K562 (cell line): ENCODE results near the gene MIEF2. TPM values are rescaled to one million over a fixed set of nuclear protein-coding genes. Genes with fewer than 3 reads are reported as not detected.

ENCODE experiments used
- ATAC-seq: fragments of 200-7000 bp; cut with Tn5 transposase; 3 replicates; pipeline ENCODE4 v1.9.1; 2020; ENCODE audit warnings: moderate library complexity
- BruUV-seq: library from RNA; stranded (reverse); fragments of 400-500 nt; replicated peaks from 2 replicates; lab custom pipeline; 2021; lab: Mats Ljungman, UMichigan
- CTCF ChIA-PET: fragments of 300-600 bp; formaldehyde crosslinking; extraction: SDS; loops from one replicate; lab custom pipeline; 2021; ENCODE audit warnings: low intra/inter-chr PET ratio; lab: Yijun Ruan, JAX
- POLR2A ChIA-PET: fragments of 300-600, 350-650 bp; sonication (Branson Sonifier 250); formaldehyde crosslinking; extraction: SDS; loops from one replicate; lab custom pipeline; 2021; ENCODE audit warnings: antibody characterized with exemption, inconsistent platforms; lab: Yijun Ruan, JAX
- DNase-seq, 4 experiments: peaks; one replicate each; pipeline versions ENCODE4 v3.0.0 to v3.0.0-alpha.2; 2011 to 2018; ENCODE audit warnings: low spot score in 3 of 4, mixed read lengths in 3 of 4; ENCODE audit errors: extremely low read depth in 1 of 4
- FAIRE-seq: peaks from 2 replicates; lab custom pipeline; 2011; peaks lifted over from hg19 to GRCh38; lab: Jason Lieb, UNC
- H2AFZ ChIP-seq: 2 replicates; pipeline ENCODE4 v1.6.0; 2011; ENCODE audit warnings: low read depth, low read length, control low read depth, inconsistent platforms
- H3K27ac ChIP-seq: fragments of 200-600 bp; 3 replicates; pipeline ENCODE4 v1.8.0; 2011; ENCODE audit warnings: low read depth, mild to moderate bottlenecking, control low read depth, inconsistent platforms, low read length, moderate library complexity, mixed read lengths; ENCODE audit errors: extremely low read depth
- H3K27me3 ChIP-seq, 2 experiments: fragments of 300-600 bp in 1 of 2; 2 replicates in 1 of 2; 3 replicates in 1 of 2; pipeline versions ENCODE4 v1.6.0 to v1.8.0; 2011; ENCODE audit warnings: inconsistent platforms in 2 of 2, low read length in 2 of 2, mild to moderate bottlenecking in 1 of 2, mixed read lengths in 1 of 2, moderate library complexity in 1 of 2; ENCODE audit not compliant: control insufficient read depth in 2 of 2, insufficient read depth in 2 of 2
- H3K36me3 ChIP-seq: fragments of 300-600 bp; 3 replicates; pipeline ENCODE4 v1.8.0; 2011; ENCODE audit warnings: mild to moderate bottlenecking, low read length, inconsistent platforms; ENCODE audit not compliant: control insufficient read depth, insufficient read depth
- H3K4me1 ChIP-seq, 2 experiments: fragments of 200-600 bp in 1 of 2; replicated peaks in 1 of 2; 2 replicates in 1 of 2; 3 replicates in 1 of 2; pipeline versions ENCODE4 v1.5.1 to v1.8.0; 2011; ENCODE audit warnings: inconsistent platforms in 2 of 2, low read length in 2 of 2, mild to moderate bottlenecking in 1 of 2, mixed read lengths in 1 of 2, moderate library complexity in 1 of 2; ENCODE audit not compliant: control insufficient read depth in 2 of 2, insufficient read depth in 2 of 2
- H3K4me2 ChIP-seq: 2 replicates; pipeline ENCODE4 v1.6.1; 2011; ENCODE audit warnings: low read length, control low read depth, inconsistent platforms, mixed read lengths; ENCODE audit not compliant: insufficient read depth
- H3K4me3 ChIP-seq: fragments of 200-600 bp; sonication (generic), shearing (Covaris generic); 2 replicates; pipeline ENCODE4 v1.5.1; 2016; ENCODE audit warnings: control low read depth, inconsistent platforms
- H3K79me2 ChIP-seq: fragments of 200-600 bp; 3 replicates; pipeline ENCODE4 v1.8.0; 2011; ENCODE audit warnings: low read length, inconsistent platforms; ENCODE audit not compliant: control insufficient read depth, insufficient read depth
- H3K9ac ChIP-seq, 2 experiments: 2 replicates each; pipeline versions ENCODE4 v1.6.0 to v1.6.1; 2011; ENCODE audit warnings: low read depth in 2 of 2, low read length in 2 of 2, control low read depth in 1 of 2, inconsistent platforms in 1 of 2, mild to moderate bottlenecking in 1 of 2, mixed read lengths in 1 of 2; ENCODE audit not compliant: insufficient read depth in 1 of 2
- H3K9me1 ChIP-seq: one replicate; pipeline ENCODE4 v1.6.0; 2011; ENCODE audit warnings: inconsistent platforms, mild to moderate bottlenecking, low read length, moderate library complexity; ENCODE audit not compliant: control insufficient read depth, insufficient read depth
- H3K9me3 ChIP-seq: replicated peaks from 2 replicates; pipeline ENCODE4 v1.5.1; 2011; ENCODE audit warnings: low read depth, low read length, inconsistent platforms; ENCODE audit not compliant: control insufficient read depth, insufficient read depth
- H4K20me1 ChIP-seq: replicated peaks from 2 replicates; pipeline ENCODE4 v1.6.1; 2011; ENCODE audit warnings: low read length, inconsistent platforms, mixed read lengths; ENCODE audit not compliant: control insufficient read depth, insufficient read depth
- RBM34 ChIP-seq: fragments of 200-400 bp; formaldehyde crosslinking; IDR thresholded peaks from 2 replicates; pipeline ENCODE4 v1.6.1; 2018; ENCODE audit warnings: low read length, borderline replicate concordance; ENCODE audit not compliant: insufficient read depth
- ZNF668 ChIP-seq: fragments of 250-450 bp; sonication (Bioruptor Pico); IDR thresholded peaks from 2 replicates; pipeline ENCODE4 v1.8.0; 2022; ENCODE audit warnings: mild to moderate bottlenecking, inconsistent platforms
- WGBS: fragments of 100-300 bp; shearing (Covaris generic); methylation state at CpG from one replicate; pipeline ENCODE4 v1.1.6; 2016; ENCODE audit warnings: low coverage, mixed read lengths; ENCODE audit not compliant: insufficient coverage; ENCODE audit errors: missing lambda C conversion rate; 5-methylcytosine and 5-hydroxymethylcytosine counted together
- in situ Hi-C: fragments of 300-500 bp; cut with MboI; formaldehyde crosslinking; loops from 4 replicates; pipeline ENCODE4 v1.15.0; 2018; ENCODE audit warnings: inconsistent platforms, mixed read lengths
- intact Hi-C: fragments of 100-400 bp; cut with micrococcal nuclease; formaldehyde crosslinking; loops from 2 replicates; pipeline ENCODE4 v1.14.2; 2022
- polyA plus RNA-seq, 8 experiments: library from polyadenylated mRNA; depleted of rRNA in 4 of 8; stranded (reverse) in 5 of 8; unstranded in 3 of 8; fragments of >200 nt; fragmentation: Nextera tagmentation in 2 of 8; fragmentation: Illumina TruSeq in 1 of 8; extraction: Ambion mirVana in 2 of 8; extraction: Trizol in 1 of 8; gene quantifications; 2 replicates each; pipeline versions ENCODE4 v1.2.1 to v1.2.3, GENCODE V29; 2011 to 2014; ENCODE audit warnings: inconsistent platforms in 1 of 8, missing spikeins in 1 of 8
- total RNA-seq, 7 experiments: library from RNA; depleted of rRNA in 6 of 7; stranded (reverse); fragments of >200 nt in 6 of 7; fragmentation: Illumina TruSeq in 2 of 7; extraction: Trizol in 2 of 7; gene quantifications; 2 replicates each; pipeline versions ENCODE4 v1.2.1 to v1.2.3, GENCODE V29; 2011 to 2021; ENCODE audit warnings: low replicate concordance in 1 of 7
- TF ChIP-seq, protein P1 (sequence below): sonication (generic); formaldehyde crosslinking; IDR thresholded peaks from 2 replicates; pipeline ENCODE4 v1.8.1; 2023; ENCODE audit warnings: mild to moderate bottlenecking, missing genetic modification reagents

MIEF2 gene
- total and polyA plus RNA-seq, 9 of the 15 experiments (the other 6 are each of a cell fraction or from before 2014, with no cell fraction given) = 0.10 to 8.2 (median 2.4) TPM

DNA sequence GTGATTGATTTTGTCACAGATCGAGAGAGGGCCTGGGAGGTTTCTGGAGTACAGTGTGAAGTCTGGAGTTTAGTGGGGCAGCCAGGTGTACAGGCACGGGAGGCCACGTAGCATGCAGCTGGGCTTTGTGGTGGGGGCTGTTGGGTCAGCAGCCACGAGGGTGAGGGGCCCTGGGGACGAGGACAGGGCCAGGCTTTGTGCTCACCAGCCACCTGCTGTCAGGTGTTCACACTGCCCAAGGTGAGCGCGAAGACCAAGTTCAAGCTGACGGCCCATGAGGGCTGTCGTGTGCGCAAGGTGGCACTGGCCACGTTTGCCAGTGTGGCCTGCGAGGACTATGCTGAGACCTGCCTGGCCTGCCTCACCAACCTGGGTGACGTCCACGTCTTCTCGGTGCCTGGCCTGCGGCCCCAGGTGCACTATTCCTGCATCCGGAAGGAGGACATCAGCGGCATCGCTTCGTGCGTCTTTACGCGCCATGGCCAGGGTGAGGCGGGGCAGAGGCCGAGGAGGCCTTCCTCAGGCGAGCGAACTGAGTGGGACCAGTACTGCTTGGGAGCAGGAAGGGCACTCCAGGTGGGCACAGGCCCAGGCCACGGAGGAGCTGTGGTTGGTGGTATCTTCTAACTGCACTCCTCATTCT lies 19.1 kb upstream of the MIEF2 start:
- FAIRE-seq (no peak), DNase-seq (no peak), ATAC-seq (no peak)
- in situ Hi-C loops = no loop called here
- no peak overlapping the region for H3K4me2 ChIP-seq
- POLR2A ChIA-PET = no interaction called here
- no peaks in the 10 kb centered on the region for H3K9me1 ChIP-seq
- no peaks in the 10 kb centered on the region for H3K9me3 ChIP-seq
- peaks cover 0 to 18% of the 10 kb centered on the region in 2 experiments; a peak in 2 of 5 replicates for H3K4me1 ChIP-seq
- H3K27me3 ChIP-seq = no peaks in the 10 kb centered on the region
- H3K79me2 ChIP-seq = no peaks in the 10 kb centered on the region
- no peaks in the 10 kb centered on the region for H4K20me1 ChIP-seq
- 71% methylated on average over 20 of the region's 28 CpGs for WGBS
- no TSS peak for BruUV-seq
- no peak overlapping the region for H3K4me3 ChIP-seq
- TF ChIP-seq, protein P1, sequence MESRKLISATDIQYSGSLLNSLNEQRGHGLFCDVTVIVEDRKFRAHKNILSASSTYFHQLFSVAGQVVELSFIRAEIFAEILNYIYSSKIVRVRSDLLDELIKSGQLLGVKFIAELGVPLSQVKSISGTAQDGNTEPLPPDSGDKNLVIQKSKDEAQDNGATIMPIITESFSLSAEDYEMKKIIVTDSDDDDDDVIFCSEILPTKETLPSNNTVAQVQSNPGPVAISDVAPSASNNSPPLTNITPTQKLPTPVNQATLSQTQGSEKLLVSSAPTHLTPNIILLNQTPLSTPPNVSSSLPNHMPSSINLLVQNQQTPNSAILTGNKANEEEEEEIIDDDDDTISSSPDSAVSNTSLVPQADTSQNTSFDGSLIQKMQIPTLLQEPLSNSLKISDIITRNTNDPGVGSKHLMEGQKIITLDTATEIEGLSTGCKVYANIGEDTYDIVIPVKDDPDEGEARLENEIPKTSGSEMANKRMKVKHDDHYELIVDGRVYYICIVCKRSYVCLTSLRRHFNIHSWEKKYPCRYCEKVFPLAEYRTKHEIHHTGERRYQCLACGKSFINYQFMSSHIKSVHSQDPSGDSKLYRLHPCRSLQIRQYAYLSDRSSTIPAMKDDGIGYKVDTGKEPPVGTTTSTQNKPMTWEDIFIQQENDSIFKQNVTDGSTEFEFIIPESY (CRISPR knock-in tag) = peak; percentile 78; the same call in 1 of the 2 replicates
- no peak for TF ChIP-seq ZNF668 (CRISPR knock-in tag)
- no peak for TF ChIP-seq RBM34
- H3K9ac ChIP-seq = no peak overlapping the region
- H2AFZ ChIP-seq = no peak overlapping the region
- CTCF ChIA-PET = no interaction called here
- intact Hi-C loops = no loop called here
- peaks cover 17% of the 10 kb centered on the region; the same call in 2 of the 3 replicates for H3K36me3 ChIP-seq
- H3K27ac ChIP-seq = no peak overlapping the region
